SK-N-SH treated with all-trans-retinoic acid at 6 μM for 48 hours (cell line): ENCODE results near the gene SERGEF.

Experiments used
- ATAC-seq: fragments of 200-7000 bp; cut with Tn5 transposase; 3 replicates; pipeline ENCODE4 v1.9.1; 2020; ENCODE audit warnings: mild to moderate bottlenecking, moderate library complexity
- ARNTL ChIP-seq: fragments of 450-650 bp; formaldehyde crosslinking; IDR thresholded peaks from 2 replicates; pipeline ENCODE4 v1.5.0; 2020; ENCODE audit warnings: low read depth, mild to moderate bottlenecking, moderate library complexity, borderline replicate concordance
- BACH2 ChIP-seq: fragments of 250-450 bp; sonication (Bioruptor Pico); IDR thresholded peaks from 2 replicates; pipeline ENCODE4 v1.9.0; 2021; ENCODE audit warnings: mild to moderate bottlenecking, borderline replicate concordance
- CREB5 ChIP-seq: fragments of 250-450 bp; sonication (Bioruptor Pico); IDR thresholded peaks from 2 replicates; pipeline ENCODE4 v1.5.1; 2020; ENCODE audit warnings: low read depth, mild to moderate bottlenecking, moderate library complexity
- CSDC2 ChIP-seq: fragments of 250-450 bp; sonication (Bioruptor Pico); IDR thresholded peaks from 2 replicates; pipeline ENCODE4 v1.5.0; 2020; ENCODE audit warnings: mild to moderate bottlenecking, moderate library complexity
- ESRRG ChIP-seq: fragments of 250-450 bp; sonication (Bioruptor Pico); IDR thresholded peaks from 2 replicates; pipeline ENCODE4 v1.6.1; 2021; ENCODE audit warnings: mild to moderate bottlenecking
- GLIS3 ChIP-seq: fragments of 250-450 bp; sonication (Bioruptor Pico); IDR thresholded peaks from 2 replicates; pipeline ENCODE4 v1.5.0; 2020; ENCODE audit warnings: mild to moderate bottlenecking, moderate library complexity
- ISL1 ChIP-seq: fragments of 250-450 bp; sonication (Bioruptor Pico); IDR thresholded peaks from 2 replicates; pipeline ENCODE4 v2.1.2; 2022; ENCODE audit warnings: mild to moderate bottlenecking, moderate library complexity
- OSR1 ChIP-seq: fragments of 250-450 bp; sonication (Bioruptor Pico); IDR thresholded peaks from 2 replicates; pipeline ENCODE4 v1.8.0; 2022; ENCODE audit warnings: moderate library complexity, mild to moderate bottlenecking, inconsistent platforms
- RARB ChIP-seq: fragments of 250-450 bp; sonication (Bioruptor Pico); IDR thresholded peaks from 2 replicates; pipeline ENCODE4 v1.8.0; 2021; ENCODE audit warnings: mild to moderate bottlenecking, moderate library complexity
- SNAI2 ChIP-seq: fragments of 250-450 bp; sonication (Bioruptor Pico); IDR thresholded peaks from 2 replicates; pipeline ENCODE4 v1.5.0; 2020; ENCODE audit warnings: mild to moderate bottlenecking, moderate library complexity
- TCF4 ChIP-seq: fragments of 250-450 bp; sonication (Bioruptor Pico); IDR thresholded peaks from 2 replicates; pipeline ENCODE4 v1.8.0; 2021; ENCODE audit warnings: mild to moderate bottlenecking, moderate library complexity, borderline replicate concordance
- TOX ChIP-seq: fragments of 250-450 bp; sonication (Bioruptor Pico); IDR thresholded peaks from 2 replicates; pipeline ENCODE4 v1.8.0; 2021; ENCODE audit warnings: mild to moderate bottlenecking, moderate library complexity, borderline replicate concordance
- TSHZ2 ChIP-seq: fragments of 250-450 bp; sonication (Bioruptor Pico); IDR thresholded peaks from 2 replicates; pipeline ENCODE4 v1.5.0; 2020; ENCODE audit warnings: mild to moderate bottlenecking, moderate library complexity
- ZC3H10 ChIP-seq: fragments of 250-450 bp; sonication (Bioruptor Pico); IDR thresholded peaks from 2 replicates; pipeline ENCODE4 v1.5.1; 2021; ENCODE audit warnings: mild to moderate bottlenecking, moderate library complexity
- ZFP3 ChIP-seq: fragments of 250-450 bp; sonication (Bioruptor Pico); IDR thresholded peaks from 2 replicates; pipeline ENCODE4 v1.5.0; 2020; ENCODE audit warnings: mild to moderate bottlenecking, moderate library complexity
- ZFP30 ChIP-seq: fragments of 450-650 bp; formaldehyde crosslinking; IDR thresholded peaks from 2 replicates; pipeline ENCODE4 v1.5.0; 2022; ENCODE audit warnings: mild to moderate bottlenecking, moderate library complexity
- ZNF565 ChIP-seq: fragments of 450-650 bp; formaldehyde crosslinking; conservative IDR thresholded peaks from 2 replicates; pipeline ENCODE4 v1.5.0; 2020; ENCODE audit warnings: low read depth, mild to moderate bottlenecking, moderate library complexity
- ZNF70 ChIP-seq: fragments of 450-650 bp; formaldehyde crosslinking; IDR thresholded peaks from 2 replicates; pipeline ENCODE4 v1.5.0; 2020; ENCODE audit warnings: mild to moderate bottlenecking, moderate library complexity
- ZNF8 ChIP-seq: fragments of 450-650 bp; formaldehyde crosslinking; IDR thresholded peaks from 2 replicates; pipeline ENCODE4 v1.5.0; 2020; ENCODE audit warnings: mild to moderate bottlenecking, moderate library complexity
- TF ChIP-seq, protein P1 (sequence below): fragments of 250-450 bp; sonication (Bioruptor Pico); IDR thresholded peaks from 2 replicates; pipeline ENCODE4 v1.8.0; 2020; ENCODE audit warnings: mild to moderate bottlenecking, moderate library complexity, borderline replicate concordance
- TF ChIP-seq, protein P2 (sequence below): fragments of 250-450 bp; sonication (Bioruptor Pico); IDR thresholded peaks from 2 replicates; pipeline ENCODE4 v1.8.0; 2021; ENCODE audit warnings: low read depth, mild to moderate bottlenecking, moderate library complexity, borderline replicate concordance

SERGEF gene

GRCh38 chr11:17776212-17776875, 236.5 kb downstream of the SERGEF start:
- no peak for ATAC-seq
- TF ChIP-seq ARNTL (CRISPR knock-in tag) = no peak
- no peak for TF ChIP-seq TCF4 (CRISPR knock-in tag)
- no peak for TF ChIP-seq ISL1 (CRISPR knock-in tag)
- no peak for TF ChIP-seq SNAI2
- no peak for TF ChIP-seq ZC3H10 (CRISPR knock-in tag)
- TF ChIP-seq GLIS3 (CRISPR knock-in tag) = no peak
- TF ChIP-seq ZFP30 (CRISPR knock-in tag) = no peak
- TF ChIP-seq, protein P1, sequence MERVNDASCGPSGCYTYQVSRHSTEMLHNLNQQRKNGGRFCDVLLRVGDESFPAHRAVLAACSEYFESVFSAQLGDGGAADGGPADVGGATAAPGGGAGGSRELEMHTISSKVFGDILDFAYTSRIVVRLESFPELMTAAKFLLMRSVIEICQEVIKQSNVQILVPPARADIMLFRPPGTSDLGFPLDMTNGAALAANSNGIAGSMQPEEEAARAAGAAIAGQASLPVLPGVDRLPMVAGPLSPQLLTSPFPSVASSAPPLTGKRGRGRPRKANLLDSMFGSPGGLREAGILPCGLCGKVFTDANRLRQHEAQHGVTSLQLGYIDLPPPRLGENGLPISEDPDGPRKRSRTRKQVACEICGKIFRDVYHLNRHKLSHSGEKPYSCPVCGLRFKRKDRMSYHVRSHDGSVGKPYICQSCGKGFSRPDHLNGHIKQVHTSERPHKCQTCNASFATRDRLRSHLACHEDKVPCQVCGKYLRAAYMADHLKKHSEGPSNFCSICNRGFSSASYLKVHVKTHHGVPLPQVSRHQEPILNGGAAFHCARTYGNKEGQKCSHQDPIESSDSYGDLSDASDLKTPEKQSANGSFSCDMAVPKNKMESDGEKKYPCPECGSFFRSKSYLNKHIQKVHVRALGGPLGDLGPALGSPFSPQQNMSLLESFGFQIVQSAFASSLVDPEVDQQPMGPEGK = no peak
- no peak for TF ChIP-seq RARB (CRISPR knock-in tag)
- TF ChIP-seq ZFP3 (CRISPR knock-in tag) = no peak
- TF ChIP-seq, protein P2, sequence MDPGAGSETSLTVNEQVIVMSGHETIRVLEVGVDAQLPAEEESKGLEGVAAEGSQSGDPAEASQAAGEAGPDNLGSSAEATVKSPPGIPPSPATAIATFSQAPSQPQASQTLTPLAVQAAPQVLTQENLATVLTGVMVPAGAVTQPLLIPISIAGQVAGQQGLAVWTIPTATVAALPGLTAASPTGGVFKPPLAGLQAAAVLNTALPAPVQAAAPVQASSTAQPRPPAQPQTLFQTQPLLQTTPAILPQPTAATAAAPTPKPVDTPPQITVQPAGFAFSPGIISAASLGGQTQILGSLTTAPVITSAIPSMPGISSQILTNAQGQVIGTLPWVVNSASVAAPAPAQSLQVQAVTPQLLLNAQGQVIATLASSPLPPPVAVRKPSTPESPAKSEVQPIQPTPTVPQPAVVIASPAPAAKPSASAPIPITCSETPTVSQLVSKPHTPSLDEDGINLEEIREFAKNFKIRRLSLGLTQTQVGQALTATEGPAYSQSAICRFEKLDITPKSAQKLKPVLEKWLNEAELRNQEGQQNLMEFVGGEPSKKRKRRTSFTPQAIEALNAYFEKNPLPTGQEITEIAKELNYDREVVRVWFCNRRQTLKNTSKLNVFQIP = no peak
- TF ChIP-seq TSHZ2 (CRISPR knock-in tag) = no peak
- no peak for TF ChIP-seq BACH2 (CRISPR knock-in tag)
- TF ChIP-seq ZNF565 = no peak

GRCh38 chr11:17775507-17776211, 237.2 kb downstream of the SERGEF start:
- ATAC-seq = no peak
- no peak for TF ChIP-seq TSHZ2 (CRISPR knock-in tag)
- no peak for TF ChIP-seq SNAI2
- TF ChIP-seq, protein P1 = no peak

DNA sequence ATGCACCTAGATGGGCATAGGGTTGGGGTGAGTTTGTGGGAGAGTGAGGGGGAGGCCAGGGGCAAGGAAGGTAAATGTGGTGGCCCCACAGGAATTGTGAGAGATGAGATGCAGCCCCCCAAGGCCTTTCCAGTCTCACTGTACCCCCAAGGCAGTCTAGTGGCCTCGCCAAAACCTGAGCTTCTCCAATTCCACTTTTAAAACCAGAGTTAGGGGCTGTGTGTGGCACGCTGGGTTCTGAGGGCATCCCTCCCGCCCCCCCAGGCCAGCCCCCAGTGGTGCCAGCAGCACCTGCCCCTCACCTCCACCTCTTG, 237.9 kb downstream of the SERGEF start:
- no peak for ATAC-seq
- no peak for TF ChIP-seq GLIS3 (CRISPR knock-in tag)
- TF ChIP-seq ESRRG (CRISPR knock-in tag) = no peak
- no peak for TF ChIP-seq ZNF70
- no peak for TF ChIP-seq ZNF8 (CRISPR knock-in tag)
- no peak for TF ChIP-seq OSR1
- TF ChIP-seq, protein P1 = no peak
- no peak for TF ChIP-seq ZFP3 (CRISPR knock-in tag)
- TF ChIP-seq TOX = no peak
- TF ChIP-seq RARB (CRISPR knock-in tag) = no peak
- TF ChIP-seq SNAI2 = no peak
- no peak for TF ChIP-seq CREB5 (CRISPR knock-in tag)
- TF ChIP-seq, protein P2 = no peak
- no peak for TF ChIP-seq ZC3H10 (CRISPR knock-in tag)
- TF ChIP-seq CSDC2 (CRISPR knock-in tag) = no peak
